Measurements from ENCODE around the gene ALKBH4.

GRCh38 chr7:102454468-102454867 lies 10.2 kb downstream of the ALKBH4 start:
- no peak for TF ChIP-seq EP300 (IDR thresholded peaks at IDR 0.05)
- no peak for TF ChIP-seq CTCF (IDR thresholded peaks at IDR 0.05)

All from suprapubic skin (tissue), 3 donors.